Cerebellar cortex (tissue), 1 donor: ENCODE data around the gene FIP1L1.
"Not testable (repeated sequence)": the region's sequence is repeated elsewhere in the genome, so short reads cannot be mapped to it uniquely, and the experiment has no call there.

Source experiments
- DNase-seq: peaks from one replicate; pipeline ENCODE4 v3.0.0-alpha.2; 2015; ENCODE audit warnings: low spot score

The FIP1L1 gene

GRCh38 chr4:53376900-53377299, 541 bp upstream of the FIP1L1 start:
- no peak for DNase-seq

- no peak for DNase-seq
Measured at GRCh38 chr4:53378171-53378482, 686 bp downstream of the FIP1L1 start.

GRCh38 chr4:53380221-53380620, 2.8 kb downstream of the FIP1L1 start:
- DNase-seq: no peak

- not testable (repeated sequence) for DNase-seq
Measured at GRCh38 chr4:53409479-53409878, 32.0 kb downstream of the FIP1L1 start.

- DNase-seq: no peak
Measured at GRCh38 chr4:53419208-53419607, 41.8 kb downstream of the FIP1L1 start.

GRCh38 chr4:53421791-53422190, 44.4 kb downstream of the FIP1L1 start:
- DNase-seq: no peak

- no peak for DNase-seq
Measured at GRCh38 chr4:53422367-53422766, 44.9 kb downstream of the FIP1L1 start.

GRCh38 chr4:53424280-53424679, 46.8 kb downstream of the FIP1L1 start:
- DNase-seq: no peak

- no peak for DNase-seq
Measured at GRCh38 chr4:53427366-53427765, 49.9 kb downstream of the FIP1L1 start.

GRCh38 chr4:53431052-53431451, 53.6 kb downstream of the FIP1L1 start:
- DNase-seq: no peak

- DNase-seq: no peak
Measured at GRCh38 chr4:53432528-53433424, 55.3 kb downstream of the FIP1L1 start.

- DNase-seq: no peak
Measured at GRCh38 chr4:53436251-53436650, 58.8 kb downstream of the FIP1L1 start.

GRCh38 chr4:53441564-53441963, 64.1 kb downstream of the FIP1L1 start:
- no peak for DNase-seq

GRCh38 chr4:53444954-53445353, 67.5 kb downstream of the FIP1L1 start:
- DNase-seq: no peak

GRCh38 chr4:53450773-53451172, 73.3 kb downstream of the FIP1L1 start:
- no peak for DNase-seq

- no peak for DNase-seq
Measured at GRCh38 chr4:53453385-53453784, 75.9 kb downstream of the FIP1L1 start.

- DNase-seq: no peak
Measured at GRCh38 chr4:53455766-53456165, 78.3 kb downstream of the FIP1L1 start.

- DNase-seq: no peak
Measured at GRCh38 chr4:53456178-53456577, 78.7 kb downstream of the FIP1L1 start.

- no peak for DNase-seq
Measured at GRCh38 chr4:53459548-53459947, 82.1 kb downstream of the FIP1L1 start.

GRCh38 chr4:53461244-53461643, 83.8 kb downstream of the FIP1L1 start:
- DNase-seq: no peak

- no peak for DNase-seq
Measured at GRCh38 chr4:53463340-53463739, 85.9 kb downstream of the FIP1L1 start.

GRCh38 chr4:53465281-53465680, 87.8 kb downstream of the FIP1L1 start:
- DNase-seq: no peak

- no peak for DNase-seq
Measured at GRCh38 chr4:53465891-53466290, 88.5 kb downstream of the FIP1L1 start.

GRCh38 chr4:53466576-53466975, 89.1 kb downstream of the FIP1L1 start:
- DNase-seq: not testable (repeated sequence)
